ENCODE data around the gene XPC.

The XPC gene

DNA sequence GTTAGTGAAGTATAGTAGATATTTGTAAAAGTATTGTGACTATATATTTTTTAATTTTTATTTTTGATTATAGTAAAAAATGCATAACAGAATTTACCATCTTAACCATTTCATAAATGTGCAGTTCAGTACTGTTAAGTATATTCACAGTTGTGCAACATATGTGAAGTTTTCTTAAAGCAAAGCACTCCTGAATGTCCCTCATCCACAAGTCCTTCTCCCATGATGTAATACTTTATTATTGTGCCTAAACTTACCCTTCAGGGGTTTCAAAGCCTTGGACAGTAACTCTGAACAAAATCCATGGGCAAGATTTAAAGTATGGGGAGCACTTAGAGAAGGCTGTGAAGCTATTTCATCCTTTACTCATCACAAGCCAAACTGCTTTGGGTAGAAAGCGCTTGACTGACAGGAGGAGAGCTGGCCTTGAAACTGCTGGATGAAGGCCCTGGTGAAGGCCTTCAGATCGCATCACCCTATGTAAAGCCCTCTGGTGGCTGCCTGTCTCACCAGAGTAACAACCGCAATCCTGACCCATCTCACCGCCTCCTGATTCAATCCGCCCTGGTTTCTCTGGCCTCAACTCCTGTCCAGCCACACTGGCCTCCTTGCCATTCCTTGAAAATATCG is 28.3 kb upstream of the XPC start:
- no peak for DNase-seq (ENCODE audit: low spot score)

GRCh38 chr3:14204515-14205284 is 26.3 kb upstream of the XPC start:
- DNase-seq (ENCODE audit: low spot score): peak; percentile 18

DNA sequence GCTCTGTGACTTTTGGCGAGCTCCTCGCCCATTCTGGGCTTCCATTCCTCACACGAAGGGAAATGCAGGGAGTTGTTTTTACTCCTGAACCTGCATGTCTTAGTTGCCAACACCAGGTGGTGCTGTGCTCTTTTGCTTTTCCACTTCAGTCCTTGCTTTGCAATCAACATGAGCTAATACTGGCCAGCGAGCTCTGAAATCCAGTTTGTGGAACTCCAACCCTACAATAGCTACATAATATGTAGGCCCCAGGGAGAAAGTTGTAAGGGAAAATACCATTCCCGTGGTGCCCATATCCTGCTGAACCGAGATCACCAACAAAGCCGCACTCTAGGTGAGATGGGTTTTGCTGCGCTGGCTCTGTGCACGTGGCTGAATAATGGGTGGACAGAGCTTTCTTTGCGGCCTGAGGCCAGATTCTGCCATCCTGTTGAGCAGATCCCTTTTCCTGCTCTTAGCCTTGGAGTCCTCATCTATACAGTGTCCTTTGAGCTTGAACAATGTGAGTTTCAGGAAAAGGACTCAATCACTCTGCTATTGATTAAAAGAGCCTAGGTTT is 25.2 kb upstream of the XPC start:
- DNase-seq (ENCODE audit: low spot score): peak; percentile 80

DNA sequence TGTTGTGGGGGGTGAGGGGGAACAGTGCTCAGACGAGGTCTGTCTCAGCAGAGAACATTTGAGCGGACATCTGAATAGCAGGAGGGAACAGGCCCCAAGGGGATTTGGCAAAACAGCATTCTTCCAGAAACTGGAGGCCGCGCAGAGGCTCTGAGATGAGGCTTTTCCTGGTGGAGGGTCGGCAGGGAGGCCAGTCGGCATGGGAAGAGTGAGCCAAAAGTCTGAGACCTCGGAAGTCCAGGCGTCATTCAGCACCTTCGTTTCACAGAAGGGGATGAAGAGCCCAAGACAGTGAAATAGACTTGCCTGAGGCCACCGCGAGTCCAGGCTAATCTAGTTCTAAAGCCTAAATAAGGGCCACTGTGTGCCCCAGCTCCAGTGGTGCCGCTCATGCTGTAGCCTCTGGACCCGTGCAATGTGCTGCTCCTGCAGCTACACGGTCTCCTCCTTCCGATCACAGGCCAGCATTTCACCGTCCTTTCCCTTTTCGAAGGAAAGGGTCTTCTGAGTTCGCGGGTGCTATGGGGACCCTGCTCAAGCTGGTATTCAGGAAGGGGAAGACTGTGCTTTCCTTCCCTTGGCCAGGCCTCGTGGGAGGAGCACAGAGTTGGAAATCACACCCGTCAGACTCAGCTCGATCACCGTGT is 24.6 kb upstream of the XPC start:
- no peak for DNase-seq (ENCODE audit: low spot score)

DNA sequence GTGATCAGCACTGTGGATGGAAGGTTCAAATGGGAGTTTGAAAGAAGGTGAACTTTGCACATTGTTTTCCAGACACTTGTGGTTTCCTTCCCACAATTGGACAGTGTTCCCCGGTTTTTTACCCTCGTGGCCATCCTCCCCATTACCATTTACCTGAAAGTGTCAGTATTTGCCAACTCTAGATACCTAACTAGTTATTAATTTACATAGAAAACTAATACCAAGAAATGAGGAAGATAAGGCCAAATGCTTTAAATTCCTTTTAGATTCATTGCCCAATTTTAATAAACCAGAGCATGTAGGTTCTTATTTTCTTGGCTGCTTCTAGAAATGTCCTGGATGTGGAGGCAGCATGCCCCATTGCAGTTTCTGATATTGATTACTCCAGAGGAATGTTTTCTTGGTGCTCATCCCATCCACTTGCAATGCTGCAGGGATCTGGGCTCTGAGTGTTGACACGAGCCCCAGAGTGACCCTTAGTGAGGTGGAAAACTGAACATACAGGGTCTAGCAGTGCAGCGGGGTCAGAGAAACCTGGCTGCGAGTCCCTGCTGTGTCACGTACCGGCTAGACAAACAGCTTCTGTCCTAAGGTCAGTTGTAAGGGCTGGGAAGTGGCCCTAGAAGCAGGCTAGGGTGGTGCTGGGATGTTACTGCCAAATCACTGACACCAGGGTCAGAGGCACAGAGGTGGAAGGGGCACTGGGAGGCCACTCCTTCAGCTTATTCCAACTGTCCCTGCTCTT is 23.7 kb upstream of the XPC start:
- DNase-seq (ENCODE audit: low spot score): peak; percentile 41

DNA sequence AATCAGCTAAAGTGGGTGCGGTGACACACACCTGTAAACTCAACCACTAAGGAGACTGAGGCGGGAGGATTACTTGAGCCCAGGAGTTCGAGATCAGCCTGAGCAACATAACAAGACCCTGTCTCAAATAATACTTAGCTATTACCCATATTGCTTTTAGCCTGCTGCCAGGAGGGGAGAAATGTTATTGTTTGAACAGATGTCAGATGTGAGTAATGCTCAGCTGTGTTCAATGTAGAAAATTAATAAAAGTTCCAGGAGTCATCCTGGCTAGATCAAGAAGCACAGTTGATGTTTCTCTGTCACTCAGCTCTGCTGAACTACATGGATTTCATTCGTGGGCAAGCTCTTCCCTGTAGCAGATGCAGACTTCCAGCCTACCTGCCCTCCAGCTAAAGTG is 22.4 kb upstream of the XPC start:
- no peak for DNase-seq (ENCODE audit: low spot score)

- DNase-seq (ENCODE audit: low spot score): no peak
Observed at GRCh38 chr3:14200276-14200675, 21.9 kb upstream of the XPC start.

DNA sequence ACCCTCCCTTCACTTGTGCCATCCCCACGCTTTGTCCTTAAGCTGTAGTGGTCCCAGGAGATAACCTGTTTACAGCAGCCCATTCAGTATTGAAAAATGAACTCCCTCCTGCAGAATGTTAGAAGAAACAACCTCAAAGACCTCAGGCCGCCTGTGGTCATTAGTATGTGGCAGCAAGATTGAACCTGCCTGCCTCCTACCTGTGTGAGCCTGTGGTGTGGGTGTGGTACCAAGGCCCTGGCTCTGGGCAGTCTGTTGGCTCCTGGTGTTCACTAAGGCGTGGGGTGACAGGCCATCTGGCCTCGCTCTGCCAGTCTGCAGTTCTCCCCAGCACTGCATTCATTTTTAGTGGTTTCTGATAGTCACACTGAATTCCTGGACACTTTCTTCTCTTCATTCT is 21.2 kb upstream of the XPC start:
- DNase-seq (ENCODE audit: low spot score): no peak

- DNase-seq (ENCODE audit: low spot score): no peak
Observed at GRCh38 chr3:14194865-14195264, 16.5 kb upstream of the XPC start.

DNA sequence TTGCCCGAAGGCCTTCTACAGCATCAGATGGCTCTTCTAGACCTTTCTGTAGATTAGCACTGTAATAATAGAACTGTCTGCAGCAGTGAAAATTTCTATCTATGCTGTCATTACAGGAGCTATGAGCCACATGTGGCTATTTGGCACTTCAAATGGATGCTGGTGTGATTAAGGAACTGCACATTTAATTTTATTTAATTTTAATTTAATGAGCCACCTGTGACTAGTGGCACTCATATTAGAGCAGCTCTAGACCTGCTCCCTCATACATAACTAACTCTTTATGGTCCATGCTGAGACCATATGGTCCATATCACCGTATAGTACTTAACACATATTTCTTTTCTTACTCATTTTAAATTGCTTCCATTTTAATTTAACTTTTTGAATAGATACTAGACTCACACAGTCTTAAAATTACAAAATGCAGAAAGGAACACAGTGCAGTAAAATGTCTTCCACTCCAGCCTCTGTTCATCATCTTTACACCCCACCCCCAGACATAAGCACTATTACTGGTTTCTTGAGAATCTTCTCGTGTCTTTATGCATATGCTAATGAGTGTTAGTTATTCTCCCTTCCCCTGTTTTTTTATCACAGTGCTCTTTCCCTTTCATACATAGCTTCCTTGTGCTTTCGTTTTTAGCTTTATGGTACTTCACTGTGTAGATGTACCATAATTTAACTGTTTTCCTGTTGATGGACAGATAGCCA is 9.8 kb upstream of the XPC start:
- no peak for DNase-seq (ENCODE audit: low spot score)

- DNase-seq (ENCODE audit: low spot score): no peak
Observed at GRCh38 chr3:14186854-14187458, 8.6 kb upstream of the XPC start.

DNA sequence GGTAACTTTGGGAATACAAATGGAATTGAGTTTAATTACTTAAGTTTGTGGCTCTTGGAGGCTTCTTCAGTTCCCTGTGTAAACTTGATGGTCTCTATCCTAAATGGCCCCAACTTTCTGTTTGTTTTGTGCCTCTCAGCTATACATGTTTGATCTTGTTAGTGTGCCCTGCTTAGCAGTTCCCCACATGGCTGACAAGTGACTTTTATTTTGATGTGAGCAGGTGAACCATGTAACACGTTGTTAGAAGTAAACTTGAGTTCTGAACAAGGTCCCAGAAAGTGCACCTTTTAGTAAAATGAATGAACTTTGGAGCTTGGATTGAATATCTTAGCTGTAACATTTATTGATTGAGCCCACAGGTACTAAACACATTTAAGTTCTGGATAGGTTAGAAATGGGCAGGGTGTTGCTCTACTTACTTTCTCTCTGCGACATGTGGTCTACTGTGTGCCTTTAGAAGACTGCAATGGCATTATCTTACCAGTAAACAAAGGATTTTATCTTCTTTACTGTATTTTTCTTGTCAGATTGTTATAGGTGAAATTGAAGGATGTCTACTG is 4.7 kb upstream of the XPC start:
- DNase-seq (ENCODE audit: low spot score): no peak

GRCh38 chr3:14181253-14181652 is 2.9 kb upstream of the XPC start:
- DNase-seq (ENCODE audit: low spot score): no peak

DNA sequence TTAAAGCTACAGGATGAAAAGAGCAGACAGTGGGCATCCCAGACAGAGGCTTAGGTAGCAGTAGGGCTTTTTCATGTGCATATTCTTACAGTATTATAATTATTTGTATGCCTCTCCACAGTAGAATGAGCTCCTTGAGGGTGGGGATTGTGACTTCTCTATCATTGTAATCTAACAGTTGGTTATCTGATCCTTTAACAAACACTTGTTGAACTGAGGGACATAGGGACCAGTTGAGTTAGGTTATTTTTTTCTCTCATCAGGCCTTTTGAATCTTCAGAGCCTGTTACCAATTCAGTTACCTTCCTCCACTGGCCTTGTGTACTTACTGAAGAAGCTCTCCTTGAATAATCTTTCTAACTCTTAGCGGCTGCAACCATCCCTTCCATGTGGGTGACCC is 1.4 kb upstream of the XPC start:
- DNase-seq (ENCODE audit: low spot score): no peak

GRCh38 chr3:14179114-14179465 is 689 bp upstream of the XPC start:
- no peak for DNase-seq (ENCODE audit: low spot score)

- DNase-seq (ENCODE audit: low spot score): peak; percentile 35
Observed at GRCh38 chr3:14177580-14178246, 688 bp downstream of the XPC start.

GRCh38 chr3:14175383-14176037 is 2.9 kb downstream of the XPC start:
- no peak for DNase-seq (ENCODE audit: low spot score)

DNA sequence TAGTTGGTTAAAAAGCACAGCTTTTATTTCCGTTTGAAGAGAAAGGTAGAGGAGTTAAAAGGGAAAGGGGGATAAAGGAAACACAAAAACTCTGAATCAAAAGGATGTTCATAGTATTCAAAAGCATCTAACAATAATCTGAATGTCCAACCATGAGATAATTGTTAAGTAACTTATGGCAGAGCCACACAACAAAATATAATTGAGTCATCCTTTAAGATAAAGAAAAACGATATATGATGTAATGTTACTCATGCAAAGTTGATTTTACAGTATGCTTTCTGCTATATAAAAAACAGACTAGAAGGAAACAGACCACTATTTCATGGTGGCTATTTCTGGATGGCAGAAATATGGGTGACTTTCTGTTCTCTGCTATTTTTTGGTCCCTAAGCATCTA is 3.9 kb downstream of the XPC start:
- no peak for DNase-seq (ENCODE audit: low spot score)

DNA sequence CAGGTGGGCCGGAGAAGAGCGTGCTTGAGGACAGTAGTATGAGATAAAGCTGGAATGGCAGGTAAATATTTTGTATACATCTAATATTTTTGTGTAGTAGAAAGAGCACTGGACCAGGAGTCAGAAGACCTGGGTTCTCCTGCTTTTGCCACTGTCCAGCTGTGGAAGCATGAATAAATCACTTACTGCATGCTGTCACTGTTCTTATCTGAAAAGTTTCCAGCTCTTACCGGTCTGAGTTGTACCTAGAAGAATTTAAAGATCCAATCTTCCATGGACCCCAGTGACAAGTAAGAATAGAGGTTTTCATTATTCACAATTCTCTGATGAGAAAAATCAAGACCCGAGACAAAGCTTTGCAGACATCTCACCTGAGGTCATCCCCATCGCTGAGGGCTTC is 5.9 kb downstream of the XPC start:
- DNase-seq (ENCODE audit: low spot score): no peak

Measured in HuH-7 (cell line).